Measurements from ENCODE around the gene SLC49A3. TPM values are rescaled to one million over a fixed set of nuclear protein-coding genes. Genes with fewer than 3 reads are reported as not detected.

SLC49A3 gene
- total RNA-seq, 1 experiment from 2014 or later: 2.0 TPM

GRCh38 chr4:683247-683897, 5.6 kb downstream of the SLC49A3 start:
- no peaks in the 10 kb centered on the region; the same call in 1 of the 2 replicates for H3K27me3 ChIP-seq (ENCODE audit: control insufficient read depth, insufficient read depth, low read length)
- no peak overlapping the region for H3K4me3 ChIP-seq (ENCODE audit: insufficient read depth, low read depth, low read length)
- DNase-seq: no peak
- no peaks in the 10 kb centered on the region for H3K36me3 ChIP-seq (replicated peaks; ENCODE audit: control insufficient read depth, insufficient read depth, low read length)

GRCh38 chr4:682490-683172, 6.3 kb downstream of the SLC49A3 start:
- no peaks in the 10 kb centered on the region; the same call in 1 of the 2 replicates for H3K27me3 ChIP-seq (ENCODE audit: control insufficient read depth, insufficient read depth, low read length)
- DNase-seq: no peak
- no peaks in the 10 kb centered on the region for H3K36me3 ChIP-seq (replicated peaks; ENCODE audit: control insufficient read depth, insufficient read depth, low read length)
- no peak overlapping the region for H3K4me3 ChIP-seq (ENCODE audit: insufficient read depth, low read depth, low read length)

GRCh38 chr4:681736-682451, 7.1 kb downstream of the SLC49A3 start:
- Histone ChIP-seq H3K4me3 (ENCODE audit: insufficient read depth, low read depth, low read length) (peak overlapping the region; percentile 20; the same call in 1 of the 2 replicates), H3K27me3 (ENCODE audit: control insufficient read depth, insufficient read depth, low read length) (no peaks in the 10 kb centered on the region; the same call in 1 of the 2 replicates), H3K36me3 (replicated peaks; ENCODE audit: control insufficient read depth, insufficient read depth, low read length) (no peaks in the 10 kb centered on the region)
- DNase-seq: peak; percentile 99

GRCh38 chr4:680928-681645, 7.9 kb downstream of the SLC49A3 start:
- peak; percentile 94 for DNase-seq
- Histone ChIP-seq H3K36me3 (replicated peaks; ENCODE audit: control insufficient read depth, insufficient read depth, low read length) (no peaks in the 10 kb centered on the region), H3K4me3 (ENCODE audit: insufficient read depth, low read depth, low read length) (peak overlapping the region; percentile 67), H3K27me3 (ENCODE audit: control insufficient read depth, insufficient read depth, low read length) (no peaks in the 10 kb centered on the region; the same call in 1 of the 2 replicates)

GRCh38 chr4:680551-680927, 8.4 kb downstream of the SLC49A3 start:
- DNase-seq: peak; percentile 86
- no peaks in the 10 kb centered on the region; the same call in 1 of the 2 replicates for H3K27me3 ChIP-seq (ENCODE audit: control insufficient read depth, insufficient read depth, low read length)
- H3K4me3 ChIP-seq (ENCODE audit: insufficient read depth, low read depth, low read length): peak overlapping the region; percentile 67
- H3K36me3 ChIP-seq (replicated peaks; ENCODE audit: control insufficient read depth, insufficient read depth, low read length): no peaks in the 10 kb centered on the region

GRCh38 chr4:680091-680490, 8.9 kb downstream of the SLC49A3 start:
- H3K36me3 ChIP-seq (replicated peaks; ENCODE audit: control insufficient read depth, insufficient read depth, low read length): no peaks in the 10 kb centered on the region
- DNase-seq: no peak
- no peak overlapping the region for H3K4me3 ChIP-seq (ENCODE audit: insufficient read depth, low read depth, low read length)
- H3K27me3 ChIP-seq (ENCODE audit: control insufficient read depth, insufficient read depth, low read length): no peaks in the 10 kb centered on the region; the same call in 1 of the 2 replicates

- DNase-seq: no peak
- Histone ChIP-seq H3K36me3 (replicated peaks; ENCODE audit: control insufficient read depth, insufficient read depth, low read length) (no peaks in the 10 kb centered on the region), H3K4me3 (ENCODE audit: insufficient read depth, low read depth, low read length) (no peak overlapping the region)
These were observed 9.3 kb downstream of the SLC49A3 start for GRCh38 chr4:679629-680028.

GRCh38 chr4:679104-679481, 9.9 kb downstream of the SLC49A3 start:
- no peak overlapping the region for H3K4me3 ChIP-seq (ENCODE audit: insufficient read depth, low read depth, low read length)
- H3K36me3 ChIP-seq (replicated peaks; ENCODE audit: control insufficient read depth, insufficient read depth, low read length): no peaks in the 10 kb centered on the region
- DNase-seq: no peak

More at GRCh38 chr4:679629-680028, 9.3 kb downstream of the SLC49A3 start:
- no peaks in the 10 kb centered on the region; the same call in 1 of the 2 replicates for H3K27me3 ChIP-seq (ENCODE audit: control insufficient read depth, insufficient read depth, low read length)

GRCh38 chr4:678331-679103, 10.4 kb downstream of the SLC49A3 start:
- Histone ChIP-seq H3K27me3 (ENCODE audit: control insufficient read depth, insufficient read depth, low read length) (no peaks in the 10 kb centered on the region; the same call in 1 of the 2 replicates), H3K4me3 (ENCODE audit: insufficient read depth, low read depth, low read length) (no peak overlapping the region), H3K36me3 (replicated peaks; ENCODE audit: control insufficient read depth, insufficient read depth, low read length) (no peaks in the 10 kb centered on the region)
- DNase-seq: no peak

More at GRCh38 chr4:679104-679481, 9.9 kb downstream of the SLC49A3 start:
- H3K27me3 ChIP-seq (ENCODE audit: control insufficient read depth, insufficient read depth, low read length): no peaks in the 10 kb centered on the region; the same call in 1 of the 2 replicates

GRCh38 chr4:677431-678293, 11.3 kb downstream of the SLC49A3 start:
- Histone ChIP-seq H3K27me3 (ENCODE audit: control insufficient read depth, insufficient read depth, low read length) (no peaks in the 10 kb centered on the region; the same call in 1 of the 2 replicates), H3K4me3 (ENCODE audit: insufficient read depth, low read depth, low read length) (no peak overlapping the region), H3K36me3 (replicated peaks; ENCODE audit: control insufficient read depth, insufficient read depth, low read length) (peaks cover 1% of the 10 kb centered on the region; the same call in 1 of the 2 replicates)
- DNase-seq: no peak

GRCh38 chr4:676871-677235, 12.1 kb downstream of the SLC49A3 start:
- Histone ChIP-seq H3K27me3 (ENCODE audit: control insufficient read depth, insufficient read depth, low read length) (no peaks in the 10 kb centered on the region; the same call in 1 of the 2 replicates), H3K36me3 (replicated peaks; ENCODE audit: control insufficient read depth, insufficient read depth, low read length) (peaks cover 9% of the 10 kb centered on the region), H3K4me3 (ENCODE audit: insufficient read depth, low read depth, low read length) (no peak overlapping the region)
- DNase-seq: no peak

- no peak for DNase-seq
These were observed 12.7 kb downstream of the SLC49A3 start for GRCh38 chr4:675980-676870.

More at GRCh38 chr4:675980-676870, 12.7 kb downstream of the SLC49A3 start:
- Histone ChIP-seq H3K27me3 (ENCODE audit: control insufficient read depth, insufficient read depth, low read length) (no peaks in the 10 kb centered on the region; the same call in 1 of the 2 replicates), H3K4me3 (ENCODE audit: insufficient read depth, low read depth, low read length) (no peak overlapping the region), H3K36me3 (replicated peaks; ENCODE audit: control insufficient read depth, insufficient read depth, low read length) (peaks cover 14% of the 10 kb centered on the region)

Data from H7 (cell line).